HG02610 (cell line): ENCODE measurements around the gene GALNS.
"Not testable (repeated sequence)": the region's sequence is repeated elsewhere in the genome, so short reads cannot be mapped to it uniquely, and the experiment has no call there.

Source experiments
- ATAC-seq: cut with Tn5 transposase; IDR thresholded peaks from one replicate; pipeline ENCODE4 v1.9.1; 2021; ENCODE audit warnings: mild to moderate bottlenecking, moderate library complexity; ENCODE audit not compliant: unreplicated experiment

The GALNS gene, protein sequence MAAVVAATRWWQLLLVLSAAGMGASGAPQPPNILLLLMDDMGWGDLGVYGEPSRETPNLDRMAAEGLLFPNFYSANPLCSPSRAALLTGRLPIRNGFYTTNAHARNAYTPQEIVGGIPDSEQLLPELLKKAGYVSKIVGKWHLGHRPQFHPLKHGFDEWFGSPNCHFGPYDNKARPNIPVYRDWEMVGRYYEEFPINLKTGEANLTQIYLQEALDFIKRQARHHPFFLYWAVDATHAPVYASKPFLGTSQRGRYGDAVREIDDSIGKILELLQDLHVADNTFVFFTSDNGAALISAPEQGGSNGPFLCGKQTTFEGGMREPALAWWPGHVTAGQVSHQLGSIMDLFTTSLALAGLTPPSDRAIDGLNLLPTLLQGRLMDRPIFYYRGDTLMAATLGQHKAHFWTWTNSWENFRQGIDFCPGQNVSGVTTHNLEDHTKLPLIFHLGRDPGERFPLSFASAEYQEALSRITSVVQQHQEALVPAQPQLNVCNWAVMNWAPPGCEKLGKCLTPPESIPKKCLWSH

DNA sequence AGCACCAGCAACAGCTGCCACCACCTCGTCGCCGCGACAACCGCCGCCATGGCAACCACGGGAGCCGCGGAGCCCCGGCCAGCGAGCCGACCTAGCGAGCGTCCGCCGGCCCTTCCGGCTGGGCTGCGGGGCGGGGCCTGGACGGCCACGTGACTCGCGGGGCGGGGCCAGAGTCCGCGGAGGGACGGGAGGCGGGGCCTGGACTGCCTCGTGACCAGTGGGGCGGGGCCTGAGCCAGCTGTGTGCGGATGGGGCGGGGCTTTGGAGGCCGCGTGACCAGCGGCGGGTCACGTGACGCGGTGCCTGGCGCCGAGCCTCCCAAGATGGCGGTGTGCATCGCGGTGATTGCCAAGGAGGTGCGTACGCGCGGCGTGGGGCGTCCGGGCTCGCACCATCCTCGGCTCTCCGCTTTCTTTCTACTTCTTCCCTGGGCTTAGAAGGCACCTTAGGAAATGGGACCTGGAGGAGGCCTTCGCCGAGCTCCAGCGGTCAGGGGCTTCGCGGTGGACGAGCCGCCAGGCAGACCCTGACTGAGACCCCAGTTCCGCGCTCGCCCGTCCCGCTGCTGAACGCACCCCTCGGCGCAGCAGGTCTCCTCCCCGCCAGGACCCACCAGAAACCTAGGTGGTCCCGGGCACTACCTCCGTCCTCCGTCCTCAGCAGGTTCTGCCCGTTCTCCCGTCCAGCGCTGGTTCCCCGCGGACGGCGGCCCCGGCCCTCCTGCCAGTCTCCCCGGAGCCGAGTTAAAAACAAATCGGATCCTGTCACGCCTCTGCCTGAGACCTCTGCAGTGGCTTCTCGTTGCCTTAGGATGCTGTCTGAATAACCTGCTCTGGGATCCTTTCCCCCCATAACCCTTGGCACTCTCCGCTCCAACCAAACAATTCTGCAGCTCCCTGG is at the start of gene GALNS, which contains the start of gene TRAPPC2L:
TSS of gene GALNS (minus strand) at position 120 of the 900 bp plus-strand sequence. CDS start at position 50, 70 bp downstream.
TSS of gene TRAPPC2L (plus strand) at position 300 of the 900 bp plus-strand sequence. CDS start at position 324, 24 bp downstream.
- peak; percentile 67 for ATAC-seq

DNA sequence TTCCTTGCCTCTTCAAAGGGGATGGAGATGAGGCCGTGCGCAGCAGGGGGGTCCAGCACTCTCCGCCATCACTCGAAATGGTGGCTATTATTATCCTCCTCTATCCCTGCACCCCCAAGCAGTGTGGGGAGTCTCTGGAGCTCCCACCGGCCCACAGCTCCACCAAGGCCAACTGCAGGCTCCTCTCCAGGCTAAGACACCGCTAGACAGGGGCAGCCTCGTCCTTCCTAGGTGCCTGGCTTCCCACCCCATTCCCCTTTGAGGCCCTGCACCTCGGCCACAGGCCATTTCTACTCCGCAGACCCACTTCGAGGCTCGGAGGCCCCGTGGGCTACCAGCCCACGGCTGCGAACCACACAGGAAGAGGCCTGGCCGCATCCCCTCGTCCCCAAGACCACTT is 49.3 kb upstream of the GALNS start:
- no peak for ATAC-seq

DNA sequence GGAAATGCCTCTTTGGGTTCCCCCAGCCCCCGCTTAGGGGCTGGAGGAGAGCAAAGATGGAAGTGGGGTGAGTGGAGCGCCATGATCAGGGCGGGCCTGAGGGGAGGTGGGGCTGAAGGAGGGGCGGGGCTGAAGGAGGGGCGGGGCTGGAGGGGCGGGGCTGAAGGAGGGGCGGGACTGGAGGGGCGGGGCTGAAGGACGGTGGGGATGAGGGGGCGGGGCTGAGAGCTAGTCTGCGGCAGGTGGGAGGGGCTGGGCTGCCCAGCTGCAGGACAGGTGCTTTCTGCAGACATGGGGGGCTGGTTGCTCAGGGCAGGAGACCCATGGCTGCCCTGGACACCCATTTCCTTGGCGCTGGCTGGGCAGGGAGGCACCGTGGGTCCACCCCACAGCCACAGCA is 48.8 kb upstream of the GALNS start:
- ATAC-seq: no peak

DNA sequence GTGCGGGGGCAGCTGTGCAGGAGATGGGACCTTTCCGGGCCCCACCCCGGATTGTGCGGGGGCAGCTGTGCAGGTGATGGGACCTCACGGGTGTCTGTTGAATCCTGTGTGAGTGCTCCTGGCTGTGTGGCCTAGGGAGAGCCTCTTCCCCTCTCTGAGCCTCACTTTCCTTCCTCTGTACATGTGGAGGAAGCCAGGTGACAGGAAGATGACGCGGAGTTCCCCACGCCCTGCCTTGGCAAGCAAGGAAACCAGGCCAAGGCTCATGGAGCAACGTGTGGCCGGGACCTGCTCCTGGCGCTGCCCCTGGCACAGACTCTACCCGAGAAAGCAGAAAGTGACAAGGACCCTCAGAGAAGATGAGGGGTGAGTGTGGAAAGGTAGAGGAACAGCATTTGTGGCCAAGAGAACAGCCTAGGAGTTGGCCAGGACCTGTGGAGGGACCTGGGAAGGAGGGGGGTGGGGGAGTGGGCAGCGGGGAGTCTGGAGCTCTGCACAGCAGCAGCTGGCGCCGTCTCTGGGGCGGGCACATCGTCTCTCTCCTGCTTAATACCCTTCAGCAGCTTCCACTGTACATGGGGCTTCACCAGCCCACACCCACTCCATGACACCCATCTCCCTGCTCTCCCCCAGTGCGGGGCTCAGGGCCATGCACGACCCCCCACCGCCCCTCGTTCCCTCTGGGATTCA is 48.1 kb upstream of the GALNS start:
- no peak for ATAC-seq

DNA sequence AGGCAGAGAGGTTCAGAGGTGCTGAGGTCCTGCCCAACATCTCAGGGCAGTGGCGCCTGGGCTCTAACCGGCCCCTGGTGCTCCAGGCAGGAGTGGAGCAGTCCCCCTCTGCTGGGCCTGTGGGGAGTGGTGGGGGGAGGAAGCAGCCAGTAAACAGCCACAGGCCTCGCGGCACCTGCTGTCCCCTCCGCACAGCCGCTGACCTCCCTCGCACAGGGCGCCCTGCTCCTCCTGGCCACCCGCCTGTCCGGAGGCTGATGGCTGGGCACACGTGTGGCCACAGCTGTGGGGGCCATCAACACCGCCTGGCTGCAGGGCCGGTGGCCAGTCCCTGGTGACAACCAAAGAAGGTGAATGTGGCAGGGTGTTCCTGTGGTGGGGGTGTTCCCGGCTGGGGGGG is 46.5 kb upstream of the GALNS start:
- no peak for ATAC-seq

DNA sequence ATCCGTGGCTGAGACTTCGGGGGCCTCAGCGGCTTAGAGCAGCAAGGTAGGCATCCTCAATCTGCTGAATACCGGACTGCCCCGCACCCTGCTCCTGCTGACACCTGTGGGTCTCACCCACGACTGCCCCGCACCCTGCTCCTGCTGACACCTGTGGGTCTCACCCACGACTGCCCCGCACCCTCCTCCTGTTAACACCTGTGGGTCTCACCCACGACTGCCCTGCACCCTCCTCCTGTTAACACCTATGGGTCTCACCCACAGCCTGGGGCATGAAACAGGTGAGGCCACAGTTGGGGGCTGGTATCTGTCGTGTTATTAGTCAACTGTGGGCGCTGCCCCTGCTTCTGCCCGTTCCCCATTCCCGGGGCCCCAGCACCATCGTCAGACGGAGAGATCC is 46.0 kb upstream of the GALNS start:
- ATAC-seq: no peak

DNA sequence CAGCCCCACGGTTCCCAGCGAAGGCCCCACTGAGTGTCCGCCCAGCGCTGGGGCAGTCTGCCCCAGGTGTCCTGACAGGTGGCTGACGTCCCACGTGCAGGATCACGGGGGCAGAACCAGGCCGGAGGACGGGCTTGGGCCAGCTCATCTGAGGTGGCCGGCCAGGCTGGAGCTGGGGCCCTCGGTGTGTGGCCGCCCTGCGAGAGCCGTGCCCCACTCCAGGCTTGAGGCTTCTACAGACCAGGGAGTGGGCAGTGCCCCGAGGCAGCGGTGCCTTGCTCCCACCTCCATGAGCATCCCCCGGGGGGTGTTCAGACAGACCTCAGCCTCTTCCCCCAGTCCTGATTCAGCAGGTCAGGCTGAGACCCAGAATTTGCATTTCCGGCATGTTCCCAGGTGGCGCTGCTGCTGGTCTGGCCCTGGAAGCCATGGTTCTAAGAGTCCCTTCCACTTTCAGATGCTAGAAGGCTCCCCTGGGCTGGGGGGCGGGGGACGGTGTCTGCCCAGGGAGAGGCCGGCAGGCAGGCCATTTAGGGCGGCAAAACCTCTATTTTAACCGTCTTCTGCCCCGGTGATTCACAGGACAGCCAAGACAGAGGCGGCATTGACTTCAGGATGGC is 45.1 kb upstream of the GALNS start:
- no peak for ATAC-seq

DNA sequence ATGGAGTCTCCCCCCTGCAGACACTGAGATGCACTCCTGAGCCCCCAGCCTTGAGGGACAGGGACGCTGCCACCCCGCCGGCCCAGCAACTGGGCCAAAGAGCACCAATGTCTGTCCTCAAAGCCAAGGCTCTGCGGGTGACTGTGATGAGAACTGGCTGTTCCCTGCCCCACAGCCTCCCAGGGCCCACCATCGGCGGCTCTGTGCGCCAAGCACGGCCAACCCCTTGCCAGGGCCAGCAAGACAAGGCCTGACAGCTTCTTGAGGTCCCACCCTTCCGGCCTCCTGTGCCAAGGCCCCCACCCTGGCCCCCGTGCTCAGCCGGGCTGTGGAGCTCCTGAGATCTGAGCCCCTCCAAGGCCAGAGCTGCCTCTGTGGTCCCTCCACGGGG is 43.9 kb upstream of the GALNS start:
- no peak for ATAC-seq

DNA sequence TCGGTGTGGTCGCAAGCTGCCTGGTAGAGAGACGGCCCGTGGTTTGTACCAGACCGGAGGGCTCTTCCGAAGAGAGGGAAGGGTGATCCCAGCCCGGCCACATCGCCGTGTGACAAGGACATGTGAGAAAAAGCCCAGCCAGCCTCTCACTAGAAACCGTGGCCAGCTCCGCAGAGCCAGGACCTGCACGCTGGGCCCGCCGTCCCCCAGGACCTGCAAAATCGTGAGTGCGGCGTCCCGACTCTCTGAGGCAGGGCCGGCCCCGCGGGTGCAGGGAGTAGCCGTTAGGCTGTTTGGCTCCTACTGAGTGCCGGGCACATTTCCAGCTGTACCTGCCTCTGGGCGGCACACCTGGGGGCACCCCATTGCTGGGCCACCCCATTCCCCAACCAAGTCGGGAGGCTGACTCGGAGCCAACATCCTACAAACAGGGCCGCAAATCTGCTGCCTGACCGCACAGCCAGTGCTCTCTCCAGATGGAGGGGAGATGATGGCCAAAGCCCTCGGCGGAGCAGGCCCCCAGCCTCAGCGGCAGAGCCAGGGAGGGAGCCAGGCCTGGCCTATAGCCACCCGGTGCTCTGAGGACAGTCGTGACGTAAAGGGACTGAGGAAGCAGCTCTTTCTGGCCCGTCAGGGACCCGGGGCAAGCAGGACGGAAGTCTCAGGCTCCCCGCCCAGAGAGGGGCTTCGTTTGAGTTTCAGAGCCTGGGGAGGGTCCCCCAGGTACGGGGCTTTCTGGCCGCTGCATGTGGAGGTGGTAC is 43.3 kb upstream of the GALNS start:
- no peak for ATAC-seq

DNA sequence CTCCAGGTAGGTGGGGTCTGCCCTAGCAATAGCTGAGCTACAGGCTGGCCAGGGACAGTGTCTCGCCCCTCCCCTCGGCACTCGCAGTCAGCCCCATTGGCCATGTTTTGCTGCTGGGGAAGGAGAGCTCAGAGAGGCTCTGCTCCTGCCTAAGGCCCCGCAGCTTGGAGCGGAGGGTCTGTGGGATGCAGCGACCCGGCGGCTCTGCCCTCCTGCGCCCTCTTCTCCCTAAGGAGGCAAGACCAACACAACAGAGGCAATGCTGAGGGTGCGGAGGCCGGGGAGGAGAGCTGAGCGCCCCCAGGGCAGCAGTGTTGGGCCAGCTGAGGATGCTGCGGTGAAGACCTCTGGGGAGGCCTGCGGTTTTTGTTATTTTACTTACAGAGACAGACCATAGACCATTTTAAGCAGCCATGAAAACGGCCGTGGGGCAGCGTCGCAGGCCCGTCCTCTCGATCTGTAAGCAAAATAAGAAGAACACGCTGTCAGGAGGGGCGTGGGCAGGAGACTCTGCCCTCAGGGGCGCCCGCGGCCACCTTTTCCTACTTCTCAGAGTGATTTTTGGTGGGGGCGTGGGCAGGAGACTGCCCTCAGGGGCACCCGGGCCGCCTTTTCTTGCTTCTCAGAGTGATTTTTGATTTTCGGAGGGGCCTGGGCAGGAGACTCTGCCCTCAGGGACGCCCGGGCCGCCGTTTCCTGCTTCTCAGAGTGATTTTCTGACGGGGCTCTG is 41.1 kb upstream of the GALNS start:
- ATAC-seq: no peak

DNA sequence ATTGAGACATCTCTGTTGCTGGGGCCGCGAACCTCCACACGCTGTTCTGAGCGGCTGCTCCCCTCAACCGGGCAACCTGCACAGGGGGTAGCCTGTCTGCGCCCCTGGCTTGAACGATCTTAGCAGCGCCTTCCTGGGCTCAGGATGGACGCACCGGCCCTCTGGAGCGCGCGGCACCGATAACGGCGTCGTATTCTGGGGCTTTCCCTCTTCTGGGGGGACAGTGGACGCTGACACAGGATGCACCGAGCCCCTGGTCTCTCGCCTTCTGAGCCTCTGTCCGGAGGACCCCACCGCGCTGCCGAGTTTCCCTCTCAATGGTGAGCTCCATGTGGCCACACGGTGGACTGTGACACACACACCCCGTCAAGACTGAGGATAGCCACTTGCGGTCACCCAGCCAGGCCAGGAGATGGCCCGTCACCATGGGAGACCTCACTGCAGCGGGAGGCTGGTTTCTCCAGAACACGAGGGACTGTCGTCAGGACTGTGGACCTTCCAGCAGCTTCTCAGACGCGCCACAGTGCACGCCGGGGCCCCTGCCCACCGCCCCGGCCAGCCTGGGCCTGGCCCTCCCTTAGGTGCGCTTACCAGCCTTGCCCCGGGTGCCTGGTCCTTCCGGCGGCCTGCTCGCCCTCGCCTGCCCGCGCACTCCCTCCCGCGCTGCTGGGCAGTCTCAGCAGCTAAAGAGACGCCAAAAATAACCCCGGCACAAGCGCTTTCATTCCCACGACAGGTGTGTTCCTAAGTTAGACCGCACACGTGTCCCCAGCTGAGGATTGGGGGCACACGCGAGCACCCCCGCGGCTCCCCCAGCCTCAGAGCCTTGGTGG is 39.7 kb upstream of the GALNS start:
- ATAC-seq: no peak

DNA sequence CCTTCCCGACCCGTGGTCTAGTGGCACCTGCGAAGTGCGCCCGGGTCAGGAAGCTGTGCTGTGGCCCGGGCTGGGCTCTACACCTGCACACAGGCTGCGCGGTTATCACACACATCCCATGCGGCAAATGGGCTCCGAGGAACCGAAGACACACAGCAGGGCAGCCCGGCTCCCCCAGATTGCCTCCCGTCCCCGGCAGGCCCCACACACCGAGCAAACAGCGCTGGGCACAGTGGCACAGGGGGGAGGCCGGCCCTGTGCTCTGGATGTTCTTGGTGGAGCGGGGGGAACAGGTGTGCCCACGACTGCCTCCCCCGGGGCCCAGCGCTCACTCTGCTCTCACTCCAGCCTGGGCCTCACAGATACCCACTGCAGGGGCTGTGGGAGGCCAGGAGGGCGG is 38.6 kb upstream of the GALNS start:
- ATAC-seq: no peak

DNA sequence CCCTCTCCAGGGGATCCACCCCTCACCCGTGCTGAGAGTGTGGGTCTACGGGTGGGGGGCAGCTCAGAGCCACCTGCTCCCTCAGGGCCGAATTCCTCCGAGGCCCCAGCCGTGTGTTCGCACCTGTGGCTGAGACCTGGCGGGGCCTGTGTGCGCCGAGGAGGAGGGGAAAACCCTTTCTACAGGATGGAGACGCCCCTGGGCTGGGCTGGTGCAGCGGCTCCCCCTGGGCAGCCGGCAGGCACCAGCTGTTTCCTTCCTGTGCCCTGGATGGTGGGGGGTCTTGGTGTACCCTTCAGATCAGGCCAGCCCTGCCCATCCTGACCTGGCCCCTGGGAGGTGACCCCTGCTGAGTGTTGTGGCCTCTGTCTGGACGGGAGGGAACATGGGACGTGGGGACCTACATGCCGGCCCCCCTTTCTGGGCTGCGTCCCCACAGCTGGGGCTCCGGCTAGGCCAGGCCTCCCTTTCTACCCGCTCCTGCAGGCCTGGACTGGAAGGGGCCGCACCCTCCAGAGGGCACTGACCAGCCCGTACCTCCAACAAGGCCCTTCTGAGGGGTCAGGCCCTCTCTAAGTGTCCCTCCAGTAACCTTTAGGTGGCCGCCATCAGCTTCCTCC is 38.0 kb upstream of the GALNS start:
- no peak for ATAC-seq

DNA sequence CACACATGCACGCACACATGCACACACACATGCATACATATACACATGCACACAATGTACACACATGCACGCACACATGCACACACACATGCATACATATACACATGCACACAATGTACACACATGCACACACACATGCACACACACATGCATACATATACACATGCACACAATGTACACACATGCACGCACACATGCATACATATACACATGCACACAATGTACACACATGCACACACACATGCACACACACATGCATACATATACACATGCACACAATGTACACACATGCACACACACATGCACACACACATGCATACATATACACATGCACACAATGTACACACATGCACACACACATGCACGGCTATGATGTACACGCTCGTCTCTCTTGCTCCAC is 37.5 kb upstream of the GALNS start:
- not testable (repeated sequence) for ATAC-seq

DNA sequence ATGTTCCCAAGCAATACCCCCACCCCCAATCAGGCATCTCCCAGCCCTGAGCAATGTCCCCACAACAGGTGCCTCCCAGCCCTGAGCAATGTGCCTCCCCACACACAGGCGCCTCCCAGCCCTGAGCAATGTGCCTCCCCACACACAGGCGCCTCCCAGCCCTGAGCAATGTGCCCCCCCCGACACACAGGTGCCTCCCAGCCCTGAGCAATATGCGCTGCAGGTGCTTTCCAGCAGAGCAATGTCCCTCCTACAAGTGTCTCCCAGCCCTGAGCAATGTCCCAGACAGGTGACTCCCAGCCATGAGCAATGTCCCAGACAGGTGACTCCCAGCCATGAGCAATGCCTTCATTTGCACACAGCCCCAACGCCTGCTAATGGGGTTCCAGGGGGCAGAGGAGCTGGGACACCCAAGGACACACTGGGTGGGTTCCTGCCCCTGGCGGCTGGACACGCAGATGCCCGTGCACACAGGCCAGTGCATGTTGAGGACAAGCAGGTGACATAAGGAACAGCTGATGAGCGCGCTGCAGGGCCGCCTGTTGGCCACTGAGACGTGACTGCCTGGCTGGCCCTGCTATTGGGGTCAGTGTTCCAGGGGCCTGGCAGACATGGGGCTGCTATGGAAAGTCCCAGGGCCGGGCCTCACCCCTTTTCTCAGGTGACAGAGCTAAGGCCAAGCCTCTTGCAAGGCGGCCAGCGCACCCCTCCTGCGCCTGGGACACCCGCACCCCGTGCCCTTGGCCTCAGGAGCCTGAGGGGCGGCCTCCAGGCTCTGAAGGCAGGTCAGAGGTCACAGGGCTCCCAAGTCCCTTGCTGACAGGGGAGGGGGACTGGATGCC is 36.6 kb upstream of the GALNS start:
- no peak for ATAC-seq

DNA sequence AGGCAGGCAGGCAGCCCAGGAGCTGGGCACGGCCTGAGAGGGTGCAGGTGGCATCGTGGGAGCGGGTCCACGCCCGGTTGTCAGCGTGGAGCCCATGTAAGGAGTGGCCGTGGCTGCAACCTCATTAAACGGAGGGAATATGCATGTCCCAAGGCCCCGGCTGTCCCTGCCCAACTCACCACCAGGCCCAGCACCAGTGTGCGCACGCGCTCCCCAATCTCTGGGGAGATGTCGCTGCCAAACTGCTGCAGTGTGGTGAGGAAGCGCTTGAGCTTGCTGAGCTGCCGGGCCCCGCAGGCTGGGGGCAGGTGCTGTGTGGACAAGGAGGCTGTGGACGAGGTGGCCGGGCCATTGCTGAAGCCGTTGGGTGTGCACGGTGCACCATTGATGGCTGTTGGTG is 35.3 kb upstream of the GALNS start:
- no peak for ATAC-seq

DNA sequence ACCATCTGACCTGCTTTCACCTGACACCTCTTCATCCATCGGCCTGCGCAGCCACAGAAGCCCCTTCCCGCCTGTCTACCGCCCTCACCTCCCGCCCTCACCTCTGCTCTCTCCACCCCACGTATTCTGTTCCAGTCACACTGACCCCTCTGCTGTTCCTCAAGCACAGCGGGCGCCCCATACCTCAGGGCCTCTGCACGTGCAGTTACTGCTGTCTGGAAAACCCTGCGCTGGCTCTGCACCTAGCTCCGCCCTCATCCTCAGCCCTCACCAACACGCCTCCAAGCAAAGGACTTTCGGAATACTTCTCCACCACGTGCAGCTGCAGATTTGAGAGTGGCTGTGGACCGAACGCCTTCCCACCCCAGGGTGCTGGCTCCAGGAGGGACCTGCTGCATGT is 34.3 kb upstream of the GALNS start:
- ATAC-seq: no peak
